ENCODE results near the gene RNFT2. TPM values are rescaled to one million over a fixed set of nuclear protein-coding genes. Genes with fewer than 3 reads are reported as not detected.

Gene RNFT2, protein sequence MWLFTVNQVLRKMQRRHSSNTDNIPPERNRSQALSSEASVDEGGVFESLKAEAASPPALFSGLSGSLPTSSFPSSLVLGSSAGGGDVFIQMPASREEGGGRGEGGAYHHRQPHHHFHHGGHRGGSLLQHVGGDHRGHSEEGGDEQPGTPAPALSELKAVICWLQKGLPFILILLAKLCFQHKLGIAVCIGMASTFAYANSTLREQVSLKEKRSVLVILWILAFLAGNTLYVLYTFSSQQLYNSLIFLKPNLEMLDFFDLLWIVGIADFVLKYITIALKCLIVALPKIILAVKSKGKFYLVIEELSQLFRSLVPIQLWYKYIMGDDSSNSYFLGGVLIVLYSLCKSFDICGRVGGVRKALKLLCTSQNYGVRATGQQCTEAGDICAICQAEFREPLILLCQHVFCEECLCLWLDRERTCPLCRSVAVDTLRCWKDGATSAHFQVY
- 6.6 TPM in 2 replicates for total RNA-seq

DNA sequence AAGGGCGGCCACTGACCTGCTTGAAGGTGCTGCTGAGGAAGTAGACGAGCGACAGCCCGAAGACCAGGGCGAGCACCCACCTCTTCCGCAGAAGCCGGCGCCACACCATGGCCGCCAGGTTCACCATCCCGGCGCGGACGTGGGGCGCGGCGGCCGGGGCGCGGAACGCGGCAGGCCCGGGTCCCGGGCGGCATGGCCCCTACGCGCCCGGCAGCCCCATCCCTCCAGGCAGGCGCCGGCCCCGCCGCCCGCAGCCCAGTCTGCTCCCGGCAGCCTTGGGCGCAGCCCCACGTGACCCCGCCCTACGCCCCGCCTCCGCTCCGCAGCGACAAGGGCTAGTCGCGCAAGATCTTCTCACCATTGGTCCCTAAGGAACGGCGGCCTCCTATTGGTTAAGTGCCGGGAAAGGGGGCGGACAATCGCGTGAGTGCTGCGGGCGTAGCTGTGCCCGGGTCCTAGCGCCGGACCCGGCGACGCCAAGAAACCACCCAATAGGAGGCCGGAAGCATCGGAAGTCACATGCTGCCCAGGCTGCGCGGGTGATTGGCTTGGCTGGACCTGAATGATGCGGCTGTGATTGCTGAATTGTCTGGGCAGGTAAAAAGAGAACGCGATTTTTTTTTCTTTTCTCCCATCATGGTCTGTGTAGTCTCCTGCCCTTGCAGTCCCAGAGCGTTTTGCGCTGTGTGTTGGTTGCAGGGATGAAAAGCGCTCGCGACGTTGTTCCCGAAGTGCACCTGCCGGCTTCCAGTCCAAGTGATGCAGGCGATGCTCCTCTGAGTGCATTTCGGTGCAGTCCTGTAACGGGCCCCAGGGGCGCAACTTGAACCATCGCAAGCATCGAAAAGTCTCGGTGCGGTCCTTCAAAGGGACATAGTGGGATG, at the start of gene RNFT2, which contains the start of gene SPRING1:
RNFT2 (plus strand) TSS at position 542 of the 884 bp plus-strand sequence. CDS start 2,183 bp downstream, outside the sequence.
SPRING1 (minus strand) TSS at position 296 of the 884 bp plus-strand sequence; CDS start at position 127, 169 bp downstream.

DNA sequence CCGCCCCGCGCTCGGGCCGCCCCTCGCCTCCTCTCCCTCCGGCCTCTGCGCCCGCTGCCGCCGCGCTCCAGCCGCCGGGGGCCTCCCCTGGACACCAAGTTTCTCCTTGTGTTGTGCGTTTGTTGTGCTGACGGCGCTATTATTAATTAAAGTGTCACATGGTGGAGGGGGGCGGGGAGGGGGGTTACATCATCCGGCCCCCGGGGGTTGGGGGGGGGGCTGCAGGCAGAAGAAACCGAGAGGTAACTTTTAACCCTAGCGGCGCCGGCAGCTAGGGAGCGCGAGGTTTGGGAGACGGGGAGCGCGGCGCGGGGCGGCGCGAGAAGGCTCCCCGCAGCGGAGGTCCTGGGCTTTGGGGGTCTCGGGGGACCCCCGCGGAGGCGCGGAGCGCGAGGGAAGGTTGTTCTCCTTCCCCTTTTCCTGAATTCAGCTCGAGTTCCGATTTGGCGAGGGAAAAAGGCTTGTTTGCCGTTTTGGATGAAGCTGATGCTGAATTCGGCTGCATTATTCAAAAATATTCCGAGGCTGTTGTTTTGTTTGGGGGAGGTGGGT, 143.3 kb downstream of the RNFT2 start, which contains the start of gene HRK:
HRK (minus strand) TSS at position 117 of the 552 bp plus-strand sequence. CDS start 134 bp downstream, outside the sequence.

Other genes starting within 250 kb of the RNFT2 start
- gene MAP1LC3B2, start 178.9 kb upstream of the RNFT2 start, total RNA-seq = 0.29 and 0.53 TPM in 2 replicates
- 21.0 and 24.8 TPM in 2 replicates for gene SPRING1, start 246 bp upstream of the RNFT2 start, total RNA-seq
- gene HRK, start 143.1 kb downstream of the RNFT2 start, total RNA-seq = not detected in 2 replicates
- gene FBXW8, start 172.6 kb downstream of the RNFT2 start, total RNA-seq = 21.6 and 21.9 TPM in 2 replicates

Data from myometrial cell (primary cell).